SK-N-SH (cell line): ENCODE measurements around the gene MAD1L1. TPM values are rescaled to one million over a fixed set of nuclear protein-coding genes. Genes with fewer than 3 reads are reported as not detected.

Source experiments
- CTCF ChIA-PET: fragments of 300-600, 350-600 bp; formaldehyde crosslinking; extraction: SDS; loops from one replicate; lab custom pipeline; 2021; lab: Yijun Ruan, JAX
- POLR2A ChIA-PET: fragments of 350-600 bp; sonication (Branson Sonifier 250); formaldehyde crosslinking; extraction: SDS; loops from one replicate; lab custom pipeline; 2020; ENCODE audit warnings: antibody characterized with exemption, inconsistent platforms; lab: Yijun Ruan, JAX
- DNase-seq: peaks from one replicate; pipeline ENCODE4 v3.0.0; 2012
- H2AFZ ChIP-seq: fragments of 200-600 bp; sonication (generic); 2 replicates; pipeline ENCODE4 v1.8.1; 2016; ENCODE audit warnings: antibody characterized with exemption, mild to moderate bottlenecking, low read depth
- H3F3A ChIP-seq: fragments of 200-600 bp; sonication (generic); replicated peaks from 2 replicates; pipeline ENCODE3; 2016; ENCODE audit warnings: antibody characterized with exemption, mild to moderate bottlenecking; ENCODE audit not compliant: insufficient read depth
- H3K27ac ChIP-seq, 2 experiments: fragments of 200-500 bp in 1 of 2; fragments of 200-600 bp in 1 of 2; sonication (Bioruptor generic) in 1 of 2; sonication (generic), shearing (Covaris generic) in 1 of 2; 2 replicates each; pipeline versions ENCODE4 v1.5.1 to v1.6.1; 2014 to 2016; ENCODE audit warnings: low read depth in 2 of 2, inconsistent platforms in 1 of 2, low read length in 1 of 2, mild to moderate bottlenecking in 1 of 2, mixed read lengths in 1 of 2
- H3K27me3 ChIP-seq: fragments of 200-600 bp; sonication (generic), shearing (Covaris generic); 2 replicates; pipeline ENCODE4 v1.6.1; 2016; ENCODE audit warnings: mixed run types; ENCODE audit not compliant: insufficient read depth
- H3K36me3 ChIP-seq, 2 experiments: fragments of 200-500 bp in 1 of 2; fragments of 200-600 bp in 1 of 2; sonication (Bioruptor generic) in 1 of 2; sonication (generic) in 1 of 2; replicated peaks in 1 of 2; 2 replicates each; pipeline versions ENCODE3 to v1.5.1; 2014 to 2016; ENCODE audit warnings: low read length in 1 of 2, mild to moderate bottlenecking in 1 of 2; ENCODE audit not compliant: insufficient read depth in 2 of 2, control insufficient read depth in 1 of 2
- H3K4me1 ChIP-seq, 2 experiments: fragments of 200-500 bp in 1 of 2; fragments of 200-600 bp in 1 of 2; sonication (Bioruptor generic) in 1 of 2; sonication (generic), shearing (Covaris generic) in 1 of 2; 2 replicates each; pipeline versions ENCODE4 v1.5.1 to v1.6.1; 2014 to 2016; ENCODE audit warnings: low read depth in 1 of 2, low read length in 1 of 2, mixed run types in 1 of 2; ENCODE audit not compliant: insufficient read depth in 2 of 2, control insufficient read depth in 1 of 2
- H3K4me2 ChIP-seq: fragments of 200-600 bp; sonication (generic), shearing (Covaris generic); 2 replicates; pipeline ENCODE4 v1.6.1; 2017; ENCODE audit warnings: mixed run types
- H3K4me3 ChIP-seq, 2 experiments: fragments of 200-500 bp in 1 of 2; fragments of 200-600 bp in 1 of 2; sonication (Bioruptor generic) in 1 of 2; sonication (generic), shearing (Covaris generic) in 1 of 2; 2 replicates each; pipeline versions ENCODE4 v1.5.1 to v1.8.1; 2014 to 2016; ENCODE audit warnings: low read depth in 2 of 2, inconsistent platforms in 1 of 2, low read length in 1 of 2, mild to moderate bottlenecking in 1 of 2, mixed read lengths in 1 of 2, moderate library complexity in 1 of 2
- H3K79me2 ChIP-seq: fragments of 200-600 bp; sonication (generic); 2 replicates; pipeline ENCODE4 v1.8.1; 2017; ENCODE audit warnings: mild to moderate bottlenecking; ENCODE audit not compliant: insufficient read depth
- H3K9ac ChIP-seq: fragments of 200-600 bp; sonication (generic); 2 replicates; pipeline ENCODE4 v1.6.1; 2017; ENCODE audit warnings: mixed run types
- H3K9me2 ChIP-seq: fragments of 200-600 bp; sonication (generic); 2 replicates; pipeline ENCODE4 v1.6.1; 2017; ENCODE audit warnings: mixed run types
- H3K9me3 ChIP-seq: fragments of 200-600 bp; sonication (generic); 2 replicates; pipeline ENCODE4 v1.6.1; 2017; ENCODE audit warnings: mixed run types, mild to moderate bottlenecking, moderate library complexity
- H4K20me1 ChIP-seq: fragments of 200-600 bp; sonication (generic); 2 replicates; pipeline ENCODE4 v1.6.1; 2017; ENCODE audit warnings: mild to moderate bottlenecking, mixed run types; ENCODE audit not compliant: insufficient read depth
- FOXJ3 ChIP-seq: sonication (generic); formaldehyde crosslinking; IDR thresholded peaks from 2 replicates; pipeline ENCODE4 v1.5.1; 2020; ENCODE audit warnings: mild to moderate bottlenecking, missing genetic modification reagents
- FOXM1 ChIP-seq: IDR thresholded peaks from 2 replicates; pipeline ENCODE4 v1.4.0; 2012; ENCODE audit warnings: low read depth, mild to moderate bottlenecking
- GABPA ChIP-seq: IDR thresholded peaks from 2 replicates; pipeline ENCODE4 v1.4.0; 2012; ENCODE audit warnings: low read depth, mild to moderate bottlenecking
- GATA2 ChIP-seq: sonication (generic); formaldehyde crosslinking; IDR thresholded peaks from 2 replicates; pipeline ENCODE4 v1.5.0; 2020; ENCODE audit warnings: mild to moderate bottlenecking, missing genetic modification reagents
- MXI1 ChIP-seq: IDR thresholded peaks from 2 replicates; pipeline ENCODE4 v1.6.1; 2012; ENCODE audit warnings: mild to moderate bottlenecking, low read depth, low read length, improper control_type of control experiment
- RXRA ChIP-seq: IDR thresholded peaks from 2 replicates; pipeline ENCODE4 v1.4.0; 2012; ENCODE audit warnings: low read depth, mild to moderate bottlenecking, borderline replicate concordance
- TCF12 ChIP-seq: IDR thresholded peaks from 2 replicates; pipeline ENCODE4 v1.4.0; 2012
- WGBS: methylation state at CpG from one replicate; pipeline ENCODE4 v1.1.6; 2017; ENCODE audit warnings: low lambda C conversion rate; 5-methylcytosine and 5-hydroxymethylcytosine counted together
- polyA plus RNA-seq, 3 experiments: library from polyadenylated mRNA; depleted of rRNA; stranded (reverse); fragments of >200 nt; gene quantifications; 2 replicates each; pipeline ENCODE4 v1.2.3, GENCODE V29; 2012
- TF ChIP-seq, protein P1 (sequence below): IDR thresholded peaks from 2 replicates; pipeline ENCODE4 v1.6.1; 2012; ENCODE audit warnings: mild to moderate bottlenecking, low read depth, low read length, moderate library complexity
- TF ChIP-seq, protein P2 (sequence below): fragments of 150-350 bp; IDR thresholded peaks from 2 replicates; pipeline ENCODE4 v1.6.1; 2017; ENCODE audit warnings: antibody characterized with exemption, low read length, low read depth, borderline replicate concordance
- TF ChIP-seq, protein P3 (sequence below): IDR thresholded peaks from 2 replicates; pipeline ENCODE4; 2012
- TF ChIP-seq, protein P4 (sequence below): fragments of 150-350 bp; IDR thresholded peaks from 2 replicates; pipeline ENCODE4 v1.6.1; 2016; ENCODE audit warnings: mild to moderate bottlenecking, low read depth, low read length

Gene MAD1L1
- polyA plus RNA-seq, 1 of the 3 experiments (the other 2 are of a cell fraction) = 46.2 TPM

DNA sequence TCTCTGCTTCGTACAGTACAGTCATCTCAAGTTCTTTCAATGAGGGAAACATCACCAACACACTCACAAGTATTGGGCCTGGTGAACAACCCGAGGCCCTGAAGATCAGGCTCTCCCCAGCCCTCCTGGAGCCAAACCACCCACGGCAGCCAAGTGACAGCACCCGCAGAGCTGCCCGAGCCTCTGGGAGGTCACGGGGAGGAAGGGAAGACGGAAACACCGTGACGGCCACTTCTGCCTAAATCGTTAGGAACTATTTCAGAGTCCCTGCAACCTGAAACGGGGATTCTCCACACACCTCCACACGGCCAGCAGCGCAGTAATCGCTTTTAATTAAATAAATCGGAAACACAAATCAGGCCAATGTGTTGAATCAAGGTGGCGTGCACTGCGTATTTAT is 222.6 kb downstream of the MAD1L1 start:
- peaks cover 0 to 93% of the 10 kb centered on the region in 2 experiments; a peak in 1 of 4 replicates for H3K4me1 ChIP-seq
- POLR2A ChIA-PET = interaction anchor here (0.7 kb wide), 1 partner anchor 1143 kb away, joined by 3 read pairs; no protein-coding TSS in a partner anchor
- no peaks in the 10 kb centered on the region for H3F3A ChIP-seq
- 87% methylated on average over 17 of the region's 17 CpGs for WGBS
- H3K27me3 ChIP-seq = no peaks in the 10 kb centered on the region
- CTCF ChIA-PET = interaction anchor here (1.0 to 2.0 kb wide), 4 partner anchors 9 to 232 kb away, joined by 3 to 4 read pairs (median 4); partner anchors contain the start of genes MRM2 and NUDT1
- H4K20me1 ChIP-seq = no peaks in the 10 kb centered on the region
- peak; percentile 51 for DNase-seq
- no peak overlapping the region for H2AFZ ChIP-seq
- peak overlapping the region in 1 of 2 experiments; percentile 63; a peak in 2 of 4 replicates for H3K27ac ChIP-seq
- no peaks in the 10 kb centered on the region for H3K9me3 ChIP-seq
- no peak overlapping the region for H3K4me3 ChIP-seq
- no peak overlapping the region for H3K4me2 ChIP-seq
- no peaks in the 10 kb centered on the region for H3K36me3 ChIP-seq
- H3K79me2 ChIP-seq = no peaks in the 10 kb centered on the region
- H3K9ac ChIP-seq = no peak overlapping the region
- no peaks in the 10 kb centered on the region for H3K9me2 ChIP-seq
- TF ChIP-seq TCF12 = no peak
- TF ChIP-seq, protein P1, sequence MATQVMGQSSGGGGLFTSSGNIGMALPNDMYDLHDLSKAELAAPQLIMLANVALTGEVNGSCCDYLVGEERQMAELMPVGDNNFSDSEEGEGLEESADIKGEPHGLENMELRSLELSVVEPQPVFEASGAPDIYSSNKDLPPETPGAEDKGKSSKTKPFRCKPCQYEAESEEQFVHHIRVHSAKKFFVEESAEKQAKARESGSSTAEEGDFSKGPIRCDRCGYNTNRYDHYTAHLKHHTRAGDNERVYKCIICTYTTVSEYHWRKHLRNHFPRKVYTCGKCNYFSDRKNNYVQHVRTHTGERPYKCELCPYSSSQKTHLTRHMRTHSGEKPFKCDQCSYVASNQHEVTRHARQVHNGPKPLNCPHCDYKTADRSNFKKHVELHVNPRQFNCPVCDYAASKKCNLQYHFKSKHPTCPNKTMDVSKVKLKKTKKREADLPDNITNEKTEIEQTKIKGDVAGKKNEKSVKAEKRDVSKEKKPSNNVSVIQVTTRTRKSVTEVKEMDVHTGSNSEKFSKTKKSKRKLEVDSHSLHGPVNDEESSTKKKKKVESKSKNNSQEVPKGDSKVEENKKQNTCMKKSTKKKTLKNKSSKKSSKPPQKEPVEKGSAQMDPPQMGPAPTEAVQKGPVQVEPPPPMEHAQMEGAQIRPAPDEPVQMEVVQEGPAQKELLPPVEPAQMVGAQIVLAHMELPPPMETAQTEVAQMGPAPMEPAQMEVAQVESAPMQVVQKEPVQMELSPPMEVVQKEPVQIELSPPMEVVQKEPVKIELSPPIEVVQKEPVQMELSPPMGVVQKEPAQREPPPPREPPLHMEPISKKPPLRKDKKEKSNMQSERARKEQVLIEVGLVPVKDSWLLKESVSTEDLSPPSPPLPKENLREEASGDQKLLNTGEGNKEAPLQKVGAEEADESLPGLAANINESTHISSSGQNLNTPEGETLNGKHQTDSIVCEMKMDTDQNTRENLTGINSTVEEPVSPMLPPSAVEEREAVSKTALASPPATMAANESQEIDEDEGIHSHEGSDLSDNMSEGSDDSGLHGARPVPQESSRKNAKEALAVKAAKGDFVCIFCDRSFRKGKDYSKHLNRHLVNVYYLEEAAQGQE = no peak
- TF ChIP-seq, protein P2, sequence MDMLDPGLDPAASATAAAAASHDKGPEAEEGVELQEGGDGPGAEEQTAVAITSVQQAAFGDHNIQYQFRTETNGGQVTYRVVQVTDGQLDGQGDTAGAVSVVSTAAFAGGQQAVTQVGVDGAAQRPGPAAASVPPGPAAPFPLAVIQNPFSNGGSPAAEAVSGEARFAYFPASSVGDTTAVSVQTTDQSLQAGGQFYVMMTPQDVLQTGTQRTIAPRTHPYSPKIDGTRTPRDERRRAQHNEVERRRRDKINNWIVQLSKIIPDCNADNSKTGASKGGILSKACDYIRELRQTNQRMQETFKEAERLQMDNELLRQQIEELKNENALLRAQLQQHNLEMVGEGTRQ = no peak
- TF ChIP-seq GATA2 (CRISPR knock-in tag) = no peak
- TF ChIP-seq, protein P3, sequence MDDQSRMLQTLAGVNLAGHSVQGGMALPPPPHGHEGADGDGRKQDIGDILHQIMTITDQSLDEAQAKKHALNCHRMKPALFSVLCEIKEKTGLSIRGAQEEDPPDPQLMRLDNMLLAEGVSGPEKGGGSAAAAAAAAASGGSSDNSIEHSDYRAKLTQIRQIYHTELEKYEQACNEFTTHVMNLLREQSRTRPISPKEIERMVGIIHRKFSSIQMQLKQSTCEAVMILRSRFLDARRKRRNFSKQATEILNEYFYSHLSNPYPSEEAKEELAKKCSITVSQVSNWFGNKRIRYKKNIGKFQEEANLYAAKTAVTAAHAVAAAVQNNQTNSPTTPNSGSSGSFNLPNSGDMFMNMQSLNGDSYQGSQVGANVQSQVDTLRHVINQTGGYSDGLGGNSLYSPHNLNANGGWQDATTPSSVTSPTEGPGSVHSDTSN = no peak
- TF ChIP-seq FOXJ3 (CRISPR knock-in tag) = no peak
- no peak for TF ChIP-seq RXRA
- TF ChIP-seq MXI1 = no peak
- TF ChIP-seq GABPA = no peak
- TF ChIP-seq FOXM1 = no peak
- TF ChIP-seq, protein P4, sequence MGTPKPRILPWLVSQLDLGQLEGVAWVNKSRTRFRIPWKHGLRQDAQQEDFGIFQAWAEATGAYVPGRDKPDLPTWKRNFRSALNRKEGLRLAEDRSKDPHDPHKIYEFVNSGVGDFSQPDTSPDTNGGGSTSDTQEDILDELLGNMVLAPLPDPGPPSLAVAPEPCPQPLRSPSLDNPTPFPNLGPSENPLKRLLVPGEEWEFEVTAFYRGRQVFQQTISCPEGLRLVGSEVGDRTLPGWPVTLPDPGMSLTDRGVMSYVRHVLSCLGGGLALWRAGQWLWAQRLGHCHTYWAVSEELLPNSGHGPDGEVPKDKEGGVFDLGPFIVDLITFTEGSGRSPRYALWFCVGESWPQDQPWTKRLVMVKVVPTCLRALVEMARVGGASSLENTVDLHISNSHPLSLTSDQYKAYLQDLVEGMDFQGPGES = no peak
